Progenitor cell of endocrine pancreas (in vitro differentiated cells): ENCODE results near the gene DIS3L2. TPM values are rescaled to one million over a fixed set of nuclear protein-coding genes. Genes with fewer than 3 reads are reported as not detected.

Experiments used
- DNase-seq: peaks from one replicate; pipeline ENCODE4 v3.0.0; 2021; ENCODE audit warnings: low spot score; ENCODE audit not compliant: unreplicated experiment
- H3K27ac Mint-ChIP-seq: 2 replicates; pipeline ENCODE4 v1.8.0; 2021; ENCODE audit warnings: mild to moderate bottlenecking, moderate library complexity, mixed read lengths
- H3K27me3 Mint-ChIP-seq: 2 replicates; pipeline ENCODE4 v1.8.0; 2021; ENCODE audit warnings: mixed read lengths
- H3K36me3 Mint-ChIP-seq: 2 replicates; pipeline ENCODE4 v1.8.0; 2022; ENCODE audit warnings: mixed read lengths; ENCODE audit not compliant: insufficient read depth
- H3K4me1 Mint-ChIP-seq: 2 replicates; pipeline ENCODE4 v1.8.0; 2021; ENCODE audit warnings: low read depth, mixed read lengths
- H3K4me3 Mint-ChIP-seq: 2 replicates; pipeline ENCODE4 v1.8.0; 2021; ENCODE audit warnings: low read depth, mild to moderate bottlenecking, moderate library complexity, mixed read lengths
- H3K9me3 Mint-ChIP-seq: 2 replicates; pipeline ENCODE4 v1.8.0; 2021; ENCODE audit warnings: low read depth, mixed read lengths
- CTCF ChIP-seq: fragments of 200-600 bp; sonication (generic); IDR thresholded peaks from one replicate; pipeline ENCODE4 v1.5.0; 2021; ENCODE audit warnings: antibody characterized with exemption, mild to moderate bottlenecking; ENCODE audit not compliant: unreplicated experiment
- total RNA-seq: library from RNA; stranded (reverse); gene quantifications from 2 replicates; pipeline ENCODE4 v1.2.1, GENCODE V29; 2021

The DIS3L2 gene
- total RNA-seq, 1 donor from 2014 or later, result 59.3 TPM

GRCh38 chr2:231934441-231935206 lies 26.9 kb upstream of the DIS3L2 start:
- Mint-ChIP-seq H3K36me3 (no peaks in the 10 kb centered on the region), H3K4me3 (no peak overlapping the region), H3K9me3 (no peaks in the 10 kb centered on the region), H3K27me3 (peaks cover 19% of the 10 kb centered on the region), H3K4me1 (no peaks in the 10 kb centered on the region), H3K27ac (no peak overlapping the region)
- no peak for DNase-seq
- no peak for TF ChIP-seq CTCF

GRCh38 chr2:231935207-231935524 lies 26.3 kb upstream of the DIS3L2 start:
- Mint-ChIP-seq H3K4me1 (no peaks in the 10 kb centered on the region), H3K27ac (no peak overlapping the region), H3K9me3 (no peaks in the 10 kb centered on the region), H3K4me3 (no peak overlapping the region), H3K27me3 (peaks cover 19% of the 10 kb centered on the region), H3K36me3 (no peaks in the 10 kb centered on the region)
- no peak for DNase-seq
- TF ChIP-seq CTCF, result no peak

GRCh38 chr2:231935815-231936214 lies 25.7 kb upstream of the DIS3L2 start:
- H3K4me3 Mint-ChIP-seq, result no peak overlapping the region
- no peaks in the 10 kb centered on the region for H3K4me1 Mint-ChIP-seq
- H3K27me3 Mint-ChIP-seq, result peaks cover 15% of the 10 kb centered on the region
- no peaks in the 10 kb centered on the region for H3K36me3 Mint-ChIP-seq
- DNase-seq, result no peak
- H3K27ac Mint-ChIP-seq, result no peak overlapping the region
- TF ChIP-seq CTCF, result no peak
- no peaks in the 10 kb centered on the region for H3K9me3 Mint-ChIP-seq

GRCh38 chr2:231936491-231936890 lies 25.0 kb upstream of the DIS3L2 start:
- no peak for TF ChIP-seq CTCF
- Mint-ChIP-seq H3K27ac (no peak overlapping the region), H3K4me1 (no peaks in the 10 kb centered on the region), H3K36me3 (no peaks in the 10 kb centered on the region), H3K4me3 (no peak overlapping the region), H3K27me3 (peaks cover 8% of the 10 kb centered on the region), H3K9me3 (no peaks in the 10 kb centered on the region)
- no peak for DNase-seq

GRCh38 chr2:231937057-231937456 lies 24.5 kb upstream of the DIS3L2 start:
- Mint-ChIP-seq H3K4me1 (no peaks in the 10 kb centered on the region), H3K27me3 (peaks cover 3% of the 10 kb centered on the region), H3K4me3 (no peak overlapping the region), H3K27ac (no peak overlapping the region), H3K9me3 (no peaks in the 10 kb centered on the region), H3K36me3 (no peaks in the 10 kb centered on the region)
- TF ChIP-seq CTCF, result no peak
- no peak for DNase-seq
